Measurements from ENCODE around the gene NRBF2.
A peak's percentile ranks its signal among the peaks of the same experiment; 100 is the strongest.
"Not testable (repeated sequence)": the region's sequence is repeated elsewhere in the genome, so short reads cannot be mapped to it uniquely, and the experiment has no call there.

The NRBF2 gene

DNA sequence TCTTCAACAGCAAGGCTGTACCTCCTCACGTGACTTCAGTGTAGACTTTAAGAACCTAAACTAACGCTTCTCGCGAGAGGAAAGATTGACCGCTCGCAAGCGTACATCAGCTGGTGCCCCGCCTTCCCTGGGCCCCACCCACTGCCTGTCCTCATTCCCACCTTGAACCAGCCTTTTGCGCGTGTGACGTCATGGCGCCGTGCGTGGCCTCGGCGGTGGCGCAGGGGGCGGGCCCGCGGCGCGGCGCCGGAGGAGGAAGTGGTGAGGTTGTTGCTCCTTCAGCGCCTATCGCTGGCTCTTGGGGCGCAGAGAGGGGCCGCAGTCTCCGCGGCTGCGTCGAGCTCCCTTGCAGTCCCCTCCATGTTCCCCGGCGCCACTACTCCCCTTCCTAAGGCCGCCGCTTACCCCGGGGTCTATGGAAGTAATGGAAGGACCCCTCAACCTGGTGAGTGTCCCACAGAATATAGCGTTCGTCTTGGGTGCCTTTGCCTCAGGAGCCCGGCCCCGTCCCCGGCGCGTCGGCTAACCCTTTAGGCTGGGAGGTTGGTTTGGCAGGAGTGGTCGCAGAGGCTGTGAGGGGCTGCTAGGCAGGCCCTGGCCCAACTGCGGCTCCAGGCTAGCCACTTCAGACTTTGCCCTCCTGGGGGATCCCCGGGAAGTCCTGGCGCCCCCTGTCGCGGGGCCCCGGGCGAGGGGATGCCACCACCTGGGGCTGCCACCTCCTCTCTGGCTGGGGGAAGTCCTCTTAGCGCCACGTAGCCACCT is at the start of gene NRBF2:
Gene NRBF2, plus strand, starts transcription at position 273 of the 765 bp plus-strand sequence. Its CDS starts 143 bp downstream, at position 416.
- no peak for FAIRE-seq

DNA sequence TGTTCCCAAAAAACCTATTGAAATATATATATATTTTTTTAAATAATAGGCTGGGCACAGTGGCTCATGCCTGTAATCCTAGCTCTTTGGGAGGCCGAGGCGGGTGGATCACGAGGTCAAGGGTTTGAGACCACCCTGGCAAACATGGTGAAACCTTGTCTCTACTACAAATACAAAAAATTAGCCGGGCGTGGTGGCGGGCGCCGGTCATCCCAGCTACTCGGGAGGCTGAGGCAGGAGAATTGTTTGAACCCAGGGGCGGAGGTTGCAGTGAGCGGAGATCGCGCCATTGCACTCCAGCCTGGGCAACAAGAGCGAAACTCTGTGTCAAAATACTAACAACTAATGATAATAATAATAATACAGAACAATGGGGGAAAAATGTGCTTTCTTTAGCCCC is 49.7 kb upstream of the NRBF2 start:
- FAIRE-seq = not testable (repeated sequence)

DNA sequence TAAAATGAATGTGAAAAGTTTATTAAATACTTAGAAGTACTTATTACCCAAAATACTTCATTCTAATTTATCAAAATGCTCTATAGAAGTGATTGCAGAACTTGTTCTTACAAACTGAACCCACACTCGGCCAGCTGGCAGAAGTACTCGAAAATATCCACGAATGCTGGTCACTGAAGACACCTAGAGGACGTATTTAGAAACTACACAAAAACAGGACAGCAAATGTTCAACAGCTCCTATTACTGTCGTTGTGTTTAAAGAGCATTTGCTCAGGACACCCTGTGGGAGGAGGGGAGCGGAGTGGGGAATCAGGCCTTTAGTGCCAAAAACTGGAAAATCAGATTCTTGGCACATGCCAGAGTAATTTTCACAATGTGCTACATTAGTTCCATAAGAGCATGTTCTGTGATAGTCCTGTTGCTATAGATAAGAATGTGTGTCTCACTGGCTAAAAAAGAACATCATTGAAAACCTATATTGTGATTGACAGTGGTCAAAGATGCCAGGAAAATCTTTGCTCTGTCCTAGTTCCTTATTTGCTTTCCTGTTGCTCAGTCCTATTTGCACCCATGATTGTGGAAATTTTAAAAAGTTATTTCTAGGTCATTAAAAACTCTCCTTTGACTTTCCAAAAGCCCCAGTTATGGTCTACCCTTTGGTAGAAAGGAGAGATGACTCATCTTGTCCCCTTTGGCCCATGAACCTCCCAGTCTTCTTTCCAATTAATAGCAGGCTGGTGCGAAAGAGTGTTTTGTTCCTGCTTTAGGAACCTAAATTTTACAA is 49.0 kb upstream of the NRBF2 start:
- peak; percentile 88 for FAIRE-seq

DNA sequence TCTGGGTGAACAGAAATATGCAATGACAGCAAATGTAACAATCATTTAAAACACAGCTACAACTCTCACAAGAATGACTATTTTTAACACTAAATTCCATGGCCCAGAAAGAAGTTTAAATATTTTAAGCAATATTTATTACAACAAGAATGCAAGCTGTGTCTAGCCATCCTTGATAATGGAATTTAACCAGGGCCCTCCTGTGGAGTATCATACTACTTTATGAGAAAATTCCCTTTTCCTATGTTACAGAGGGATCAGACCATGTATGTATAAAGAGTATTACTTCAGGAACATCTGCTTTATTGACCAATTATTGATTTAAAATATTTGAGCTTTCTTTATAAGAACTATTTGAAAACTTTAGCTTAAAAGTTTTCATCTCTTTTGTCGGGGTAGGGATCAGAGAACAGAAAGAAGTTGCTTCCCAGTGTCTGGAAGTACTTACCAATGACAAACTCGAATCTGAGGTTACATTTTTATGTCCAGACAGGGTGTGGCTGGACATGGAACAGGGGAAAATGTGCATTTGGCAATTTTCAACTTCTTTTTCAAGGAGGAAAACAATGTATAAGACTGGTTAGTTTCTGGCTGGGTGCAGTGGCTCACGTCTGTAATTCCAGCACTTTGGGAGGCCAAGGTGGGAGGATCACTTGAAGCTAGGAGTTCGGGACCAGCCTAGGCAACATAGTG is 48.3 kb upstream of the NRBF2 start:
- no peak for FAIRE-seq

DNA sequence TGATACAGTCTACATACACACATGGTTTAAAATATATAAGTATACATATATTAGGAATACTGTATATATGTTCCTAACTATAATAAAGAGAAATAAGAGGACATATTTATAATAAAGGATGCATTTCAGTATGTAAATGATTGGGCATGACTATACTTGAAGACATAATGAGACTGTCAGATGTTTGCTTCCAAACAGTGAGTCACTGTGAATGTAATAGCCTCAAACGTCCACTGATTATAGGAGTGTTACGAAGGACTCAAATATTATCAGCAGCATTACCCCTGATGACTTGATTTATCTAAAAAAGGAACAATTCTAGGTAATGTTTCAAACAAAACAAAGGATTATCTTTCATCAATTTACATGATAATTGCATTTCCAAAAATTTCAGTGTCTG is 39.9 kb upstream of the NRBF2 start:
- FAIRE-seq = no peak

DNA sequence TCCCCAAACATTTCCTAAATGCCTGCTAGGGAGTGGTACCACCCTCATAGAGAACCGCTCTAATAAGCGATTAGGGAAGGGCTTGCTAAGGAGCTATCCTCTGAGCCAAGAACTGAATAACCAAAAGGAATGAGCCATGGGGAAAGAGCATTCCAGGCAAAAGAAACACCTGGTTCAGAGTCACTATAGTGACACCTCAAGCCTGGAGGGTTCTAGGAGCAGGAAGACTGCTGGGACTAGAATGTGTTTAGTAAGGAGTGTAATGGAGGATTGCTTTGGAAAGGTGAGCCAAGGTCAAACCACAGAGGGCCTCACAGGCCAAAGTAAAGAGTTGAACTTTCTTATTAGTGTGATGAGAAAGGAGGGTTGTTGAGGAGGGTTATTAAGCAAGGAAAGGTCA is 38.7 kb upstream of the NRBF2 start:
- no peak for FAIRE-seq

DNA sequence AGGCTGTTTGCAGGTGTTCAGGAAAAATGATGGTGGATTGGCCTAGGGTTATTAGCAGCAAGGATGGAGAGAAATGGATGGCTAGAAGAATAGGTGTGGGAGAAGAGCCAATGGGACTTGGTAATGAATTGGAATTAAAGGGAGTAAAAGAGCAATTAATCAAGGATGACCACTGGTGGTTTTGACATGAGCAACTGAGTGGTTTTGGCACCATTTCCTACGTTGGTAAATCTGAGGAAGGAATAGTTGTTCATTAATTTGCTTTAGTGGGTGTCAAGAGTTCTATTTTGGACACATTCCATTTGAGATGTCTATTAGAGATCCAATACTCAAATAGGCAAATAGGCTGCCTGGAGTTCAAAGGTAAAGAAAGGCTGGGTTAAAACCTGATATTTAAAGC is 38.2 kb upstream of the NRBF2 start:
- no peak for FAIRE-seq

DNA sequence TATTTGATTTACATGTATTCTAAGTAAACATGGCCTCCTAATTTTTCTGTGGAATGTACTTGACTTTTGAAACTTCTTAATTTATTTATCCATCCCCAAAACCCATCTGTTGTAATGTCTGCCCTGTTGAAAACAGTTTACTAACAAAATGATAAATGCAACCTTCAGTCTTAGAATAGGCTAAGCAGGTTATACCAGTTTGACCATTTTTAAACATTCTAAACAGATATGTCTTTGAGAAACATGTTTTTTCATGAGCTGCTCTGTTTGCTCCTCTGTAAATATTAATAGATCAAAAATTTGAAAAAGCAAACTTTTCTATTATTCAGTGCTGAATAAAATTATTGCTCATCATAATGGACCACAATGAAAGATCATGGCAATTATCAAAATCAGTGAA is 33.4 kb upstream of the NRBF2 start:
- FAIRE-seq = no peak

DNA sequence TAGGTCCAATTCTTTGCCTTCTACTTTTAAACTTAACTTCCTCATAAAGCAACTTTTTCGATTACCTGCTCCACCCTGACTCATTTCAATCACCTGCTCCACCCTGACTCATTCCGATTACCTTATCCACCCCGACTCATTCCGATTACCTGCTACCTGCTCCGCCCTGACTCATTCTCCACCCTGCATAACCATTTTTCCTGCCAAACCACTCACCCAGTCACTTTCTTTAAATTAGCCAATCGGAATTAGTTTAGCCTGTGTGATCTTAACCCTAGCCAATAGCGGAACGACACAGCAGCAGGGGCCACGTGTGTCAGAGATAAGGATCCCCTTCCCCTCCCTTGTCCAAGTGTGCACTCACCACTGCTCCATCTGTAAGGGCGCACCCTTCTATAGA is 32.0 kb upstream of the NRBF2 start:
- FAIRE-seq = not testable (repeated sequence)

DNA sequence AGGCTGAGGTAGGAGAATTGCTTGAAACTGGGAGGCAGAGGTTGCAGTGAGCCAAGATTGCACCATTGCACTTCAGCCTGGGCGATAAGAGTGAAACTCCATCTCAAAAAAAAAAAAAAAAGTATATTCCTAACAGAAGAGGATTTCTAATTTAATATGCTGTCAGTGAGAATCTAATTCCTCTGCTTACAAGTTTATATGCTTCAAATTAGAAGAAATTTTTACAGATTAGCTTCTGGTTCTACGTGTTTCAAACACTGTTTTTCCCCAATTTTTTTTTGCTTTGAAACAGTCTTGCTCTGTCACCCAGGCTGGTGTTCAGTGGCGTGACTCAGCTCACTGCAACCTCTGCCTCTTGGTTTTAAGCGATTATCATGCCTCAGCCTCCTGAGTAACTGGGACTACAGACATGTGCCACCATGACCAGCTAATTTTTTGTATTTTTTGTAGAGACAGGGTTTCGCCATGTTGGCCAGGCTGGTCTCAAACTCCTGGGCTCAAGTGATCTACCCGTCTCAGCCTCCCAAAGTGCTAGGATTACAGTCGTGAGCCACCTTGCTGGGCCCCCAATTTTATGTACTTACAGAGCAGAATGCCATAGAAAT is 30.7 kb upstream of the NRBF2 start:
- not testable (repeated sequence) for FAIRE-seq

DNA sequence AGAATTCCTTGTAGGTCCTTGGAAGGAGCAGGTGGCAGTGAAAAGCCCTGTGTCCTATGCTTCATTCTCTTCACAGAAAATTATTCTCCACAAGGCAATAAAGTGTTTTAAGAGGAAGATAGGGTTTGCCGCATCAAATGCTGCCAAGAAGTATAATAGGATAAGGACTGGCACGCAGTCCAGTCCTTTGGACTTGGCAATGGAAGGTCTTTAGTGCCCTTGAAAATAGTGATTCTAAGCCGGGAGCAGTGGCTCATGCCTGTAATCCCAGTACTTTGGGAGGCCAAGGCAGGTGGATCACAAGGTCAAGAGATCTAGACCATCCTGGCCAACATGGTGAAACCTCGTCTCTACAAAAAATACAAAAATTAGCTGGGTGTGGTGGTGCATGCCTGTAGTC is 29.9 kb upstream of the NRBF2 start:
- not testable (repeated sequence) for FAIRE-seq

DNA sequence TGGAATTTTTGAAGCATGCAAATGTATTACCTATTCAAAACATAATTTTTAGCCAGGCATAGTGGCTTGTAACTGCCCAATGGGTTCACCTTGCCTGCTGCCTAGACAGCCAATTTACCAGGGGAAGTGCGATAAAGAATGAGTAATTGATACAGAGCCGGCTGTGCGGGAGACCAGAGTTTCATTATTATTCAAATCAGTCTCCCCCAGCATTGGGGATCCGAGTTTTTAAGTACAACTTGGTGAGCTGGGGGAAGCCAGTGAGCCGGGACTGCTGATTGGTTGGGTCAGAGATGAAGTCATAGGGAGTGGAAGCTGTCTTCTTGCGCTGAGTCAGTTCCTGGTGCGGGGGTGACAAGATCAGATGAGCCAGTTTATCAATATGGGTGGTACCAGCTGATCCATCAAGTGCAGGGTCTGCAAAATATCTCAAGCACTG is 29.1 kb upstream of the NRBF2 start:
- FAIRE-seq = no peak

DNA sequence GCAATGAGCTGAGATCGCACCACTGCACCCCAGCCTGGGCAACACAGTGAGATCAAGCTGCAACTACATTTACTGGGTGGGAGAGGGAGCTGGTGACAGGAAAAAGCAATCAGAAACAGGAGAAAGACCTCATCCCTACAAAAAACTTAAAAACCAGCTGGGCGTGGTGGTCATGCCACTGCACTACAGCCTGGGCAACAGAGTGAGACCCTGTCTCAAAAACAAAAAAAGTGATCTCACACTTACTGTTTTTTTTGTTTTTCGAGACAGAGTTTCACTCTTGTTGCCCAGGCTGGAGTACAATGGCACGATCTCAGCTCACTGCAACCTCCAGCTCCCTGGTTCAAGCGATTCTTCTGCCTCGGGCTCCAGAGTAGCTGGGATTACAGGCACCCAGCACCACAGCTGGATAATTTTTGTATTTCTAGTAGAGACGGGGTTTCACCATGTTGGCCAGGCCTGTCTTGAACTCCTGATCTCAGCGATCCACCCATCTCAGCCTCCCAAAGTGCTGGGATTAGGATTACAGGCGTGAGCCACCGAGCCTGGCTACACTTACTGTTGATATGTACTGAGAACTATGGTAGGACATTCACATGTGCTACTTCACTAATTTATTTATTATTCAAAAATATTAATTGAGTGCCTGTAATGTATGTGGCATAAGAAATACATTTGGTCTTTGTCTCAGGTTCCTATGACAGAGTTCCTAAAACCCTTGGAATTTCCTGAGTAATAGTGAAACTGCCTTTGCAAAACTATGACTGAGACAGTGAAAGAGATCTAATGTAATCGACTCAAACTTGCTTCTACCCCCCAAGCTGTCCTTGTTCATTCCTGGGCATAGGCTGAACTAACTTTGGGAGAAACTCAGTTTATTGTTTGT is 27.7 kb upstream of the NRBF2 start:
- FAIRE-seq = no peak

DNA sequence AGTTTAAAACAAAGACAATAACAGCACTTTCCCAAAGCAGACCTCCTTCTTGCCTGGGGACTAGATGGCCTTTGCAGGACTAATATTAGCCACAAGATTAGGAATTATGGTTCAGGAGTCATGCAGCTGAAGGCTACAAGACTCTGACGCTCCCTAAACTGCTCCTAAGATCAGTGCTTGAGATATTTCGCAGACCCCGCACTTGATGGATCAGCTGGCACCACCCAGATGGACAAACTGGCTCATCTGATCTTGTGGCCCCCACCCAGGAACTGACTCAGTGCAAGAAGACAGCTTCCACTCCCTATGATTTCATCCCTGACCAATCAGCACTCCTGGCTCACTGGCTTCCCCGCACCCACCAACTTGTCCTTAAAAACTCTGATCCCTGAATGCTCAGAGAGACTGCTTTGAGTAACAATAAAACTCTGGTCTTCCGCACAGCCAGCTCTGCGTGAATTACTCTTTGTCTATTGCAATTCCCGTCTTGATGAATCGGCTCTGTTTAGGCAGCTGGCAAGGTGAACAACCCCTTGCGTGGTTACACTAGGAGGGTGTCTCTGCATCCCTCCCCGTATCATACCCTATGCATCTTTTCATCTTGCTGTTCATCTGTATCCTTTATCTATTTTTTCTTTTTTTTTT is 26.9 kb upstream of the NRBF2 start:
- FAIRE-seq = no peak

DNA sequence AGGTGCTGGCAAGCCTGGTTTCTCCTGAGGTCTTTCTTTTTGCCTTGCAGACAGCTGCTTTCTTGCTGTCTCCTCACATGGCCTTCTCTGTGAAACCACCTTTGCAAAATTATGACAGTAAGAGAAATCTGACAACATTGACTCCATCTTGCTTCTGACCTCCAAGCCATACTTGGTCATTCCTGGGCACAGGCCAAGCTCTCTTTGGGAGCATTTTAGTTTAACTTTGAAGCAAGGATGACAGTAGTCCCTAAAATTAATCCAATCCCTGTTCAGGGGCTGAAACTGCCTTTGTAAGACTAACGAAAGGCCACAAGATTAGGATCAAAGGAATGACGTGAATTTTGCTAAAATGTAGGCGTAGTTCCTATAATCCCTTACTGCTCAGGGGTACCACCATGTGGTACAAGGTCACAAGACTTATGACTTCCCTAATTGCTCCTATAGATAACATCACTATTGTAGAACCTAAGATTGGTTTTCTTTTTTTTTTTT is 25.1 kb upstream of the NRBF2 start:
- FAIRE-seq = no peak

DNA sequence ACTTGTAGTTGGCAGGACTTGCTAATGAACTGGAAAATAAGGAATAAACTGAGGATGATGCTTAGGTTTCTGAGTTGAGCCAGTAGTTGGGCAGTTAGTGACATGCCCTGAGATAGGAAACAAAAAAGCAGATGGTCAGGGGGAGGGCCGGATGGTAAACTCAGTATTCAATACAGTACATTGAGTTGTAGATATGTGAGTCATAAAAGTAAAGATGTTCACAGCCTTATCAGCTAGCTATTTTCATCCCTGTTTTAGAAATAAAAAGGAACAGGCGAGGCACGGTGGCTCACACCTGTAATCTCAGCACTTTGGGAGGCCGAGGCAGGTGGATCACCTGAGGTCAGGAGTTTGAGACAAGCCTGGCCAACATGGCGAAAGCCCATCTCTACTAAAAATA is 22.2 kb upstream of the NRBF2 start:
- no peak for FAIRE-seq

DNA sequence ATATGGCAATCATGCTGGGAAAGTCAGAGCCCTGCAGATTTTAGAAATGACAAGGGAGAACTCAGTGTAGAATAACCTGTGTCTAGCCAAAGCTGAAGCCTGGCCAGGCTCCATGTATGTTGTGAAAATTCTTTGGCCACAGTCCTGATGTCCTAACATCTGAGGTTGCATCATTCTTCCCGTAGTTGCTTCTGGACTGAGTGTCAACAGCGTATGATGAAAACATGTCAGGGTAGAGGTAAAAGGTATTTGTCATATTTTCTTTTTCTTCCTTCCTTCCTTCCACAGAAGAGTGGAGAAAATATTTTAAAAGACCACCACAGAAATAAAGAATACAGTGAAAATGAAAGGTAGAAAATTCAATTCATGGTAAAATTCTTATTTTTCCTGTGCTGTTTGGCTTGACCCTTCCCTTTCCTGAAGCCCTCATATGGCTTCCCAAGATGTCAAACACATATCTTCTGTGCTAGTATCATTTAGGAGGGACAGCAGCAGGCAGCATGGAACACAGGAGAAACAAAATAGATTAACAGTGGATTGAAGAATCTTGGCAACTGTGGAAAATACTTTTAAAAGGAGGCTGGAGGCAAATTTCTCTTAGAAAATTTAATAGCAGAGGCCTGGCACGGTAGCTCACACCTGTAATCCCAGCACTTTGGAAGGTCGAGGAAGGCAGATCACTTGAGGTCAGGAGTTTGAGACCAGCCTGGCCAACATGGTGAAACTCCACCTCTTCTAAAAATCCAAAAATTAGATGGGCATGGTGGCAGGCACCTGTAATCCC is 18.9 kb upstream of the NRBF2 start:
- no peak for FAIRE-seq

DNA sequence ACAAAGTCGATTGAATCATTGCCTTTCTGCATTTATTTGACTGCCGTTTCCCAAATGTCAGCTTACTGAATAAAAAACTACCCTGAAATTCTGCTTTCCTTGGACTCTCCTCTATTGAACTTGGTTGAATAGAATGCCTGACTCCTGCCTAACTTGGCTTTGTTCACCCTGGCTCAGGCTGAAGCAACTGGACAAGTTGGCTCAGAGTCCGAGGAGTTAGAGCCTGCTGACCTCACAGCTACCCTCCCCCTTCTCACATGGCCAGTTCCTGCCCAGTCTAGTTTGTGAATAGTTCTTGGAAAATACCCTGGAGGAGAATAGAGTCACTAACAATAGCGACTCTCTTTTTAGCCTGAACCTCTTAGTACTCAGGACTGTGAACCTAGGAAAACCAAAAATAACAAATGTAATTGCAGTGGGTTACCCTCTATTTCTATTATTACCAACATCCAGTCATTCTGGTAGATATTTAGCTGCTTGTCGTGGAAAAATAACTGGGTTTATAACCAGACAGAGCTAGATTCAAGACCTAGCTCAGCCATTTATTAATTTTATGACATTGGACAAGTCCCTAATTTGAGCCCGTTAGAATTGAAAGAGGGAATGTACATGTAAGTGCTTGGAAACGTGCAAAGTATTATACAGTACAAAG is 17.3 kb upstream of the NRBF2 start:
- FAIRE-seq = no peak

DNA sequence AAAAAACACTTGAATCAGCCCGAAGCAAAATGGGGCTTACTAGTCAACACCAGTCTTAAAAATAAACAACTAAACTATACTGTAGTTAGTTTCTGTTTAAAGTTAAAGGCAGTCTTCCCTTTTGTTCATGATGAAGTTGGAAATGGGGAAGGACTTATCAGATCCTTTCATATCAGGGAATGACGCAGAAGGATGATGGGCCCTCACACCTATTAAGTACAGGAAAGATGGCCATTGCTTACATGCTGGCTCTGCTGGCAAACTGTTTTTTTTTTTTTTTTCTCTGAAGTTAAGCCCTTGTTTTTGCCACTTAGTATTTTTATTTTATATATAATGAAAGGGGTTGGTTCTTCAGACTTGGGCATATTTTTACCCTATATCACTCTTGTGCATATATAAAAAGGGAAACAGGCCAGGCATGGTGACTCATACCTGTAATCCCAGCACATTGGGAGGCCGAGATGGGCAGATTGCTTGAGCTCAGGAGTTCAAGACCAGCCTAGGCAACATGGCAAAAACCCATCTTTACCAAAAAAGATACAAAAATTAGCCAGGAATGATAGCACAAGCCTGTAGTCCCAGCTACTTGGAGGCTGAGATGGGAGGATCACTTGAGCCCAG is 16.6 kb upstream of the NRBF2 start:
- FAIRE-seq = no peak

DNA sequence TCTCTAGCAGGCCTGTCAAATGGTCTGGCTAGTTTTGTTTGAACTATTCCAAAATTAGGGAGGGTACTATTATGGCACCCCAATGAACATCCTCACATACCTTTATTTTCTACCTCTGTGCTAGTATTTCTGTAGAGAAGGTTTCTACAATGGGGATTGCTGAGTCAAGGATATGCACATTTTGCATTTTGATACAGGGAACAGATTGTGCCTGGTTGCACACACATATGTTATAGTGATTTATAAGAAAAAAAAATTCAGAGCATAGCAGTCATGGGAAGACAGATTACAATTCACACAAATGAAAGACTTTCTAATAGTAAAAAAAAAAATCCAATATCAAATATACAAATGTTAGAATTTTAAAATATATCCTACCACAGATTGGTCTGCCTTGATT is 14.1 kb upstream of the NRBF2 start:
- FAIRE-seq = no peak
